SIG-M5 treated with dmso at 0.1 percent for 504 hours (cell line): Measurements from ENCODE around the gene PAQR9.

Source experiments
- DNase-seq: peaks from one replicate; lab custom pipeline; 2025; ENCODE audit not compliant: unreplicated experiment; lab: John Stamatoyannopoulos, UW

PAQR9 gene

DNA sequence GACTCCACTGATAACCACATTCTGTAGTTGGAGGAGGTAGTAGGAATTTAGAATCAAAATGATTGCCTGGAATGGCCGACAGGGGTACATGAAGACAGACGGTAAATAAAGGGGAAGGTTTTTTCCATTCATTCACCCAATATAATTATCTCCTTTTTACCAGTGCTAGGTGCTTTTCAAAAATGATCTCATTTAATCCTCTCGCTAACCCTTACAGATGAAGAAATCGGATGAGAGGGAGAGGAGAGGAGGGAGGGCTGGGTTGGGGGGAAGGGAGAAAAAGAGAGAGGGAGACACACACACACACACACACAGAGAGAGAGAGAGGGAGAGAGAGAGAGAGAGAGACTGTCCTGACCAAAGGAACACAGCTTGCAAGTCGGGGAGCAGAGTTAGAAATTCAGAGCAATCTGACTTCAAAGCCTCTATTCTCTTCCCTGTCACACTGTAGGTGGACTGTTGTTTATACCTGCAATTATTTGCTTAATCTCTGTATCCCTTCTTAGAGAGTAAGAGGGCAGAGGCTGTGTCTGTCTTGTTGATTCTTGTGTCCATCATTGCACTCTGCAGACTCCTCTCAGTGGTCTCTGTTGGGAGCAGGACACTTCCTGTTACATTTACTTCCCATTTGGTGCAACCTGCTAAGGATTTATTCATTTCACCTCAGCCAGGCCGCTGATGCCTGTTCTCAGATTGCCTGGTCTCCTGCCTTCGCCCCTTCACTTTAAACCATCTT lies 18.7 kb upstream of the PAQR9 start:
- no peak for DNase-seq

DNA sequence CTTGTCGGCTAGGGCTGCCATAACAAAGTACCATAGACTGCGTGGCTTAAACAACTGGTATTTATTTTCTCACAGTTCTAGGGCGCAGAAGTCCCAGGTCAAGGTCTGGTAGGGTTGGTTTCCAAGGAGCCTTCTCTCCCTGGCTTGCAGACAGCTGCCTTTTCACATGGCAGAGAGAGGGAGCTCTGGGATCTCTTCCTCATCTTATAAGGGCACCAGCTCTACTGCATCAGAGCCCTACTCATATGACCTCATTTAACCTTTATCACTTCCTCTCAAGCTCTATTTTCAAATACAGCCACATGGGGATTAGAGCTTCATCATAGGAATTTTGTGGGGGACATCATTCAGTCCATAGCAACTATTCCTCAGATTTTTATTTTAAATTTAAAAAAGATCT lies 17.6 kb upstream of the PAQR9 start:
- peak; percentile 48 for DNase-seq

DNA sequence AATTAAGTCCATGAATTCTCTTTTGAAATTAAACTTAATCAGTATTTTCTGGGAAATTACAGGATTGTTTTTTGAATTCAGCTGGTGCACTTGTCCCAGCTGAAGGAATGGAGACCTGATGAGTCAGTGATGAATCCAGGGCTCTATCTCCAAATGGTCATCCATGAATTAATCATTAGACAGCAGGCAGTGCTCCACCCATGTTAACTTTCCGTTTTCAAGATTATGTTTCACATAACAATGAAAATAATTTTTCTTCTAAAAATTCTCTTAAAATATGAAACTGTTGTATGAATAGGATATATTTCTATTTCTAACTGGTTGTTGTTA lies 13.9 kb upstream of the PAQR9 start:
- no peak for DNase-seq

GRCh38 chr3:142976621-142977398 lies 13.3 kb upstream of the PAQR9 start:
- peak; percentile 27 for DNase-seq

- DNase-seq, result no peak
These were observed 12.0 kb upstream of the PAQR9 start for GRCh38 chr3:142975316-142975995.

GRCh38 chr3:142973217-142974009 lies 9.9 kb upstream of the PAQR9 start:
- no peak for DNase-seq

- DNase-seq, result no peak
These were observed 8.7 kb upstream of the PAQR9 start for GRCh38 chr3:142972092-142972753.

GRCh38 chr3:142971431-142971830 lies 8.0 kb upstream of the PAQR9 start:
- no peak for DNase-seq

- DNase-seq, result no peak
These were observed 5.0 kb upstream of the PAQR9 start for GRCh38 chr3:142968319-142969025.

GRCh38 chr3:142966808-142967207 lies 3.3 kb upstream of the PAQR9 start:
- DNase-seq, result no peak

DNA sequence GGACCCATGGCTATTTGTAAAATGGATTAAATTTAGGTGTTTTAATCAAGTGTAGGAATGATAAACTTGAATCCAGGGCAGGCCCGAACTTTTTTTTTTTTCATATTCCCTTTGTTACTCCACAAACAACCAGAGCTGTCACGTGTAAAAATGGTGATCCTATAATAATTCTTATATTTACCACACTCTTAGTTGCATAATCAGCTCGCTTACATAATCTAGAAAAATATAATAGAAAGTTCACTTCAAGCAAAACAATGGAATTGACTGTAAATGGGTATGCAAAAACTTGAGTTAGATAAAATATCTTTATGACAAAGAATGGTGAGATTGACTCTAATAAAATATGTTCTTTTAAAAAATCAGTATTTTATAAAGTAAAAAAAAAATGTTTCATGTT lies 2.1 kb upstream of the PAQR9 start:
- DNase-seq, result peak; percentile 15

DNA sequence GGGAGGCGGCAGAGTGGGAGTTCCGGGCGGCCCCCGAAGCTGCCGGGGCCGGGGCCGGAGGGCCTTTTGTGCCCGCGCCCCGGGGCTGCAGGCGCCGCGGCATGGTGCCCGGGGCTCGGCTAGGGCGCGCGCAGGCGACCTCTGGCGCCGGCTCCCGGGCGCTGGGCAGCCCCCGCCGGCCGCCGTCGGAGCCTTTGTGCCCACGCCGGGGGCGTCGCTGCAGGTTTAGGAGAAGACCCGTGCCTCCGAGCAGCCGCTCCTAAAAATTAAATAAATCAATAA lies 299 bp downstream of the PAQR9 start:
- DNase-seq, result no peak

- DNase-seq, result no peak
These were observed 797 bp downstream of the PAQR9 start for GRCh38 chr3:142962520-142963233.

DNA sequence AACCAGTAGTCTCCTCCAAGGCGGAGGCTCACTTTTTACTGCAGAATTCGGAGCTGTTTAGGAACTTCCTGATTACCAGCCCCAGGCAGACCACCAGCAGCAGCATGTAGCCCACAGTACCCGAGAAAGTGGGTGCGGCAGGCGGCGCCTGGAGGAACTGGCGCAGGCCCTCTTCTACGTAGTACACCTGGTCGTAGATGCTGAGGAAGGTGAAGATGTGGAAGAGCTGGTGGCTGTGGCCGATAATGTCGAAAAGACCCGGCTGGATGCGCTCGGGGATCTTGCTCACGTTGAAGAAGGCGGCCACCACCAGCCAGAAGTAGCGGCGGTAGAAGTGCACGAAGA lies 1.3 kb downstream of the PAQR9 start:
- no peak for DNase-seq

- no peak for DNase-seq
These were observed 1.9 kb downstream of the PAQR9 start for GRCh38 chr3:142961539-142961938.

GRCh38 chr3:142960322-142960850 lies 3.1 kb downstream of the PAQR9 start:
- DNase-seq, result no peak

DNA sequence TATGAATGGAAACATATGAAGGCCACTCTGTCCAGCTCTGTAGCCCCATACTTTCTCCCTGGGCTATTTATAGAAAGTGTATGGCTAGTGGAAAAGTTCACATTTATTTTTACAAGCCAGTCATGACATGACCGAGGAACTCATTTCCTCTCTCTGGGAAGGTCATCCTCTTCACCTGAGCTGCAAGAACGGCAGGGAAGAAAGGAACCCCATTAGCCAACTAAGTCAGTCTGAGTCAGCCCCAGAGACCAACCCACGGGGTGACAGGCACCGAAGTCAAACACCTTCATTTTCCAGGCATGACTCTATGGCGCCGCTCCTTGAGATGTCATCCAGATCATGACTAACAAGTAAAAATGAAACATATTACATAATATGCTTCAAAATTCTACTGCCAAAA lies 4.8 kb downstream of the PAQR9 start:
- peak; percentile 32 for DNase-seq

GRCh38 chr3:142953443-142953842 lies 10.0 kb downstream of the PAQR9 start:
- DNase-seq, result no peak
